ENCODE results near the gene GCA. TPM values are rescaled to one million over a fixed set of nuclear protein-coding genes. Genes with fewer than 3 reads are reported as not detected.

The GCA gene
- total and polyA plus RNA-seq, 2 of the 13 experiments (the other 11 are each of a cell fraction or from before 2014, with no cell fraction given) = 42.0 to 48.3 TPM

- TF ChIP-seq PHF5A (CRISPR knock-in tag; IDR thresholded peaks at IDR 0.05; ENCODE audit: low read depth, unreplicated experiment) (no peak), GLMP (CRISPR knock-in tag; IDR thresholded peaks at IDR 0.05; ENCODE audit: borderline replicate concordance) (no peak), KLF15 (CRISPR knock-in tag; IDR thresholded peaks at IDR 0.05; ENCODE audit: borderline replicate concordance) (peak; percentile 87), ZNF160 (CRISPR knock-in tag; IDR thresholded peaks at IDR 0.05) (peak; percentile 46; the same call in 1 of the 2 replicates), ZNF550 (CRISPR knock-in tag; IDR thresholded peaks at IDR 0.05; ENCODE audit: borderline replicate concordance) (no peak), ZNF253 (CRISPR knock-in tag; IDR thresholded peaks at IDR 0.05; ENCODE audit: borderline replicate concordance) (0 out of 2 replicates have a peak, but pooled peaks have one; percentile 54), SP140L (CRISPR knock-in tag; IDR thresholded peaks at IDR 0.05; ENCODE audit: borderline replicate concordance) (no peak; the same call in 1 of the 2 replicates), ELF3 (CRISPR knock-in tag; IDR thresholded peaks at IDR 0.05) (peak; percentile 28; the same call in 1 of the 2 replicates), MED13 (CRISPR knock-in tag; IDR thresholded peaks at IDR 0.05) (no peak), ZNF264 (CRISPR knock-in tag; IDR thresholded peaks at IDR 0.05) (no peak), CTCF (CRISPR knock-in tag; IDR thresholded peaks at IDR 0.05) (peak; percentile 53), TFE3 (CRISPR knock-in tag; IDR thresholded peaks at IDR 0.05) (peak; percentile 30; the same call in 1 of the 2 replicates), ZNF207 (IDR thresholded peaks at IDR 0.05; ENCODE audit: borderline replicate concordance) (no peak), ZNF564 (CRISPR knock-in tag; IDR thresholded peaks at IDR 0.05) (0 out of 2 replicates have a peak, but pooled peaks have one; percentile 33), CHCHD3 (CRISPR knock-in tag; IDR thresholded peaks at IDR 0.05) (peak; percentile 89; the same call in 1 of the 2 replicates), ASH2L (IDR thresholded peaks at IDR 0.05; ENCODE audit: insufficient read length, low read depth, low read length) (peak; percentile 98), JARID2 (CRISPR knock-in tag; IDR thresholded peaks at IDR 0.05; ENCODE audit: insufficient replicate concordance) (peak; percentile 33), CHD4 (IDR thresholded peaks at IDR 0.05; ENCODE audit: borderline replicate concordance, low read length) (no peak), ATF6 (CRISPR knock-in tag; conservative IDR thresholded peaks at IDR 0.05) (0 out of 2 replicates have a peak, but pooled peaks have one; percentile 44), ZBTB8A (CRISPR knock-in tag; IDR thresholded peaks at IDR 0.05; ENCODE audit: borderline replicate concordance, low read depth) (no peak), BCL6 (CRISPR knock-in tag; IDR thresholded peaks at IDR 0.05) (peak; percentile 63), GABPA (IDR thresholded peaks at IDR 0.05; ENCODE audit: low read depth, low read length) (no peak), GABPA (CRISPR knock-in tag; IDR thresholded peaks at IDR 0.05; ENCODE audit: low read depth) (peak; percentile 54)
These were observed at the start of gene GCA (continued) for GRCh38 chr2:162343824-162344616.
